ENCODE data around the gene GCGR.

The GCGR gene

GRCh38 chr17:81843713-81844326, 39.9 kb downstream of the GCGR start:
- H3K36me3 ChIP-seq (ENCODE audit: control insufficient read depth in 1 of 2, insufficient read depth in 2 of 2, low read depth in 1 of 2, low read length in 2 of 2), result peaks cover 61 to 70% of the 10 kb centered on the region in 2 experiments
- no peak overlapping the region for H4K8ac ChIP-seq (ENCODE audit: low read length)
- H3K9ac ChIP-seq (ENCODE audit: low read length), result no peak overlapping the region
- H2BK120ac ChIP-seq (ENCODE audit: low read depth, low read length), result no peak overlapping the region
- H2BK12ac ChIP-seq (ENCODE audit: low read length in 2 of 2), result no peak overlapping the region
- H4K91ac ChIP-seq (ENCODE audit: low read length), result no peak overlapping the region
- no peak overlapping the region for H2BK15ac ChIP-seq (ENCODE audit: low read depth, poor library complexity, severe bottlenecking)
- DNase-seq, result no peak
- WGBS, result 97% methylated on average over 30 of the region's 30 CpGs
- no peaks in the 10 kb centered on the region for H3K27me3 ChIP-seq (ENCODE audit: control insufficient read depth in 1 of 2, insufficient read depth in 1 of 2, low read length in 2 of 2)
- H3K14ac ChIP-seq (ENCODE audit: low read length in 2 of 2), result no peak overlapping the region
- H3K4me2 ChIP-seq (ENCODE audit: low read length, poor library complexity, severe bottlenecking), result no peak overlapping the region
- no peak overlapping the region for H3K23ac ChIP-seq (ENCODE audit: low read length in 2 of 2)
- H2BK5ac ChIP-seq (ENCODE audit: low read depth, low read length, poor library complexity, severe bottlenecking), result no peak overlapping the region
- H3K27ac ChIP-seq (ENCODE audit: low read length, poor library complexity, severe bottlenecking), result no peak overlapping the region
- H3K9me3 ChIP-seq (ENCODE audit: control insufficient read depth, low read length), result no peaks in the 10 kb centered on the region
- no peak overlapping the region for H3K4ac ChIP-seq (ENCODE audit: low read depth in 1 of 2, low read length in 2 of 2)
- H3K4me3 ChIP-seq (ENCODE audit: insufficient read depth in 1 of 2, low read depth in 1 of 2, low read length in 2 of 2), result no peak overlapping the region
- H3K4me1 ChIP-seq (ENCODE audit: control insufficient read depth, insufficient read depth, low read depth, low read length), result peaks cover 7% of the 10 kb centered on the region
- no peak overlapping the region for H3K18ac ChIP-seq (ENCODE audit: low read depth in 1 of 2, low read length in 2 of 2)
- peaks cover 20% of the 10 kb centered on the region for H3K79me1 ChIP-seq (replicated peaks; ENCODE audit: low read length, poor library complexity, severe bottlenecking)
- no peak overlapping the region for H2AK5ac ChIP-seq (ENCODE audit: low read length, severe bottlenecking)
- no peak overlapping the region for H2AFZ ChIP-seq (ENCODE audit: low read depth, low read length)

- H4K91ac ChIP-seq (ENCODE audit: low read length), result no peak overlapping the region
- peaks cover 66 to 76% of the 10 kb centered on the region in 2 experiments for H3K36me3 ChIP-seq (ENCODE audit: control insufficient read depth in 1 of 2, insufficient read depth in 2 of 2, low read depth in 1 of 2, low read length in 2 of 2)
- no peak overlapping the region for H2BK5ac ChIP-seq (ENCODE audit: low read depth, low read length, poor library complexity, severe bottlenecking)
- no peaks in the 10 kb centered on the region for H3K9me3 ChIP-seq (ENCODE audit: control insufficient read depth, low read length)
- no peak for DNase-seq
- H3K14ac ChIP-seq (ENCODE audit: low read length in 2 of 2), result no peak overlapping the region
- no peaks in the 10 kb centered on the region for H3K27me3 ChIP-seq (ENCODE audit: control insufficient read depth in 1 of 2, insufficient read depth in 1 of 2, low read length in 2 of 2)
- H3K4ac ChIP-seq (ENCODE audit: low read depth in 1 of 2, low read length in 2 of 2), result no peak overlapping the region
- H3K79me1 ChIP-seq (replicated peaks; ENCODE audit: low read length, poor library complexity, severe bottlenecking), result peaks cover 20% of the 10 kb centered on the region
- H2BK120ac ChIP-seq (ENCODE audit: low read depth, low read length), result no peak overlapping the region
- H3K23ac ChIP-seq (ENCODE audit: low read length in 2 of 2), result no peak overlapping the region
- H3K18ac ChIP-seq (ENCODE audit: low read depth in 1 of 2, low read length in 2 of 2), result no peak overlapping the region
- no peak overlapping the region for H4K8ac ChIP-seq (ENCODE audit: low read length)
- no peak overlapping the region for H3K4me2 ChIP-seq (ENCODE audit: low read length, poor library complexity, severe bottlenecking)
- H3K4me1 ChIP-seq (ENCODE audit: control insufficient read depth, insufficient read depth, low read depth, low read length), result peaks cover 7% of the 10 kb centered on the region
- no peak overlapping the region for H2AK5ac ChIP-seq (ENCODE audit: low read length, severe bottlenecking)
- H2BK15ac ChIP-seq (ENCODE audit: low read depth, poor library complexity, severe bottlenecking), result no peak overlapping the region
- 94% methylated on average over 14 of the region's 14 CpGs for WGBS
- no peak overlapping the region for H2BK12ac ChIP-seq (ENCODE audit: low read length in 2 of 2)
- no peak overlapping the region for H3K9ac ChIP-seq (ENCODE audit: low read length)
- no peak overlapping the region for H3K4me3 ChIP-seq (ENCODE audit: insufficient read depth in 1 of 2, low read depth in 1 of 2, low read length in 2 of 2)
- no peak overlapping the region for H2AFZ ChIP-seq (ENCODE audit: low read depth, low read length)
- H3K27ac ChIP-seq (ENCODE audit: low read length, poor library complexity, severe bottlenecking), result no peak overlapping the region
Observed at GRCh38 chr17:81844327-81844851, 40.4 kb downstream of the GCGR start.

- Histone ChIP-seq H2BK15ac (ENCODE audit: low read depth, poor library complexity, severe bottlenecking) (no peak overlapping the region), H4K8ac (ENCODE audit: low read length) (no peak overlapping the region), H3K27me3 (ENCODE audit: control insufficient read depth in 1 of 2, insufficient read depth in 1 of 2, low read length in 2 of 2) (no peaks in the 10 kb centered on the region), H2AK5ac (ENCODE audit: low read length, severe bottlenecking) (no peak overlapping the region), H2AFZ (ENCODE audit: low read depth, low read length) (no peak overlapping the region), H3K4ac (ENCODE audit: low read depth in 1 of 2, low read length in 2 of 2) (no peak overlapping the region), H3K9ac (ENCODE audit: low read length) (no peak overlapping the region), H3K9me3 (ENCODE audit: control insufficient read depth, low read length) (no peaks in the 10 kb centered on the region), H3K27ac (ENCODE audit: low read length, poor library complexity, severe bottlenecking) (no peak overlapping the region), H2BK5ac (ENCODE audit: low read depth, low read length, poor library complexity, severe bottlenecking) (no peak overlapping the region), H3K4me1 (ENCODE audit: control insufficient read depth, insufficient read depth, low read depth, low read length) (peaks cover 7% of the 10 kb centered on the region), H3K18ac (ENCODE audit: low read depth in 1 of 2, low read length in 2 of 2) (no peak overlapping the region), H3K23ac (ENCODE audit: low read length in 2 of 2) (no peak overlapping the region), H2BK12ac (ENCODE audit: low read length in 2 of 2) (no peak overlapping the region), H3K36me3 (ENCODE audit: control insufficient read depth in 1 of 2, insufficient read depth in 2 of 2, low read depth in 1 of 2, low read length in 2 of 2) (peaks cover 68 to 78% of the 10 kb centered on the region in 2 experiments), H3K4me2 (ENCODE audit: low read length, poor library complexity, severe bottlenecking) (no peak overlapping the region), H3K4me3 (ENCODE audit: insufficient read depth in 1 of 2, low read depth in 1 of 2, low read length in 2 of 2) (no peak overlapping the region), H3K14ac (ENCODE audit: low read length in 2 of 2) (no peak overlapping the region), H3K79me1 (replicated peaks; ENCODE audit: low read length, poor library complexity, severe bottlenecking) (peaks cover 21% of the 10 kb centered on the region), H4K91ac (ENCODE audit: low read length) (no peak overlapping the region), H2BK120ac (ENCODE audit: low read depth, low read length) (no peak overlapping the region)
- 94% methylated on average over 13 of the region's 13 CpGs for WGBS
- no peak for DNase-seq
Observed at GRCh38 chr17:81844887-81845286, 40.9 kb downstream of the GCGR start.

GRCh38 chr17:81845361-81845760, 41.4 kb downstream of the GCGR start:
- no peak overlapping the region for H2AK5ac ChIP-seq (ENCODE audit: low read length, severe bottlenecking)
- no peak overlapping the region for H2BK15ac ChIP-seq (ENCODE audit: low read depth, poor library complexity, severe bottlenecking)
- 95% methylated on average over 13 of the region's 13 CpGs for WGBS
- H3K4me2 ChIP-seq (ENCODE audit: low read length, poor library complexity, severe bottlenecking), result no peak overlapping the region
- peaks cover 7% of the 10 kb centered on the region for H3K4me1 ChIP-seq (ENCODE audit: control insufficient read depth, insufficient read depth, low read depth, low read length)
- no peak overlapping the region for H3K4me3 ChIP-seq (ENCODE audit: insufficient read depth in 1 of 2, low read depth in 1 of 2, low read length in 2 of 2)
- no peaks in the 10 kb centered on the region for H3K9me3 ChIP-seq (ENCODE audit: control insufficient read depth, low read length)
- no peak overlapping the region for H3K9ac ChIP-seq (ENCODE audit: low read length)
- no peak overlapping the region for H2AFZ ChIP-seq (ENCODE audit: low read depth, low read length)
- H2BK120ac ChIP-seq (ENCODE audit: low read depth, low read length), result no peak overlapping the region
- H3K27me3 ChIP-seq (ENCODE audit: control insufficient read depth in 1 of 2, insufficient read depth in 1 of 2, low read length in 2 of 2), result no peaks in the 10 kb centered on the region
- H3K79me1 ChIP-seq (replicated peaks; ENCODE audit: low read length, poor library complexity, severe bottlenecking), result peaks cover 22% of the 10 kb centered on the region
- H3K36me3 ChIP-seq (ENCODE audit: control insufficient read depth in 1 of 2, insufficient read depth in 2 of 2, low read depth in 1 of 2, low read length in 2 of 2), result peaks cover 68 to 78% of the 10 kb centered on the region in 2 experiments
- H3K18ac ChIP-seq (ENCODE audit: low read depth in 1 of 2, low read length in 2 of 2), result no peak overlapping the region
- no peak overlapping the region for H4K8ac ChIP-seq (ENCODE audit: low read length)
- H3K23ac ChIP-seq (ENCODE audit: low read length in 2 of 2), result no peak overlapping the region
- DNase-seq, result no peak
- H3K14ac ChIP-seq (ENCODE audit: low read length in 2 of 2), result no peak overlapping the region
- H3K4ac ChIP-seq (ENCODE audit: low read depth in 1 of 2, low read length in 2 of 2), result no peak overlapping the region
- no peak overlapping the region for H2BK12ac ChIP-seq (ENCODE audit: low read length in 2 of 2)
- no peak overlapping the region for H4K91ac ChIP-seq (ENCODE audit: low read length)
- no peak overlapping the region for H2BK5ac ChIP-seq (ENCODE audit: low read depth, low read length, poor library complexity, severe bottlenecking)
- H3K27ac ChIP-seq (ENCODE audit: low read length, poor library complexity, severe bottlenecking), result no peak overlapping the region

Data from mesenchymal stem cell (in vitro differentiated cells and primary cell).